PC-3 (cell line): Measurements from ENCODE around the gene COL6A1. TPM values are rescaled to one million over a fixed set of nuclear protein-coding genes. Genes with fewer than 3 reads are reported as not detected.
A peak's percentile ranks its signal among the peaks of the same experiment; 100 is the strongest.

Source experiments
- ATAC-seq: fragments of 200-7000 bp; cut with Tn5 transposase; 2 replicates; pipeline ENCODE4 v1.9.1; 2020; ENCODE audit warnings: mild to moderate bottlenecking, moderate library complexity
- BruUV-seq: library from RNA; stranded (reverse); fragments of 400-500 nt; replicated peaks from 2 replicates; lab custom pipeline; 2021; lab: Mats Ljungman, UMichigan
- CTCF ChIA-PET: fragments of 300-600 bp; sonication (Branson Sonifier 250); formaldehyde crosslinking; loops from one replicate; lab custom pipeline; 2022; ENCODE audit warnings: antibody characterized with exemption; lab: Charles Lee
- POLR2A ChIA-PET: fragments of 300-600 bp; sonication (Branson Sonifier 250); formaldehyde crosslinking; loops from one replicate; lab custom pipeline; 2022; ENCODE audit warnings: antibody characterized with exemption; ENCODE audit not compliant: unreplicated experiment; lab: Charles Lee
- DNase-seq: peaks from one replicate; pipeline ENCODE4 v3.0.0-alpha.2; 2015
- H2AFZ ChIP-seq: fragments of 300-600 bp; sonication (generic); 2 replicates; pipeline ENCODE4 v1.6.0; 2016; ENCODE audit warnings: antibody characterized with exemption, low read length
- H3F3A ChIP-seq: fragments of 300-600 bp; sonication (generic); one replicate; pipeline ENCODE4 v1.6.0; 2017; ENCODE audit warnings: antibody characterized with exemption, low read length, control low read depth, mild to moderate bottlenecking; ENCODE audit not compliant: unreplicated experiment
- H3K27ac ChIP-seq: fragments of 300-600 bp; sonication (generic); 2 replicates; pipeline ENCODE4 v1.5.1; 2016; ENCODE audit warnings: mild to moderate bottlenecking, low read length
- H3K27me3 ChIP-seq: fragments of 300-600 bp; sonication (generic); 2 replicates; pipeline ENCODE4 v1.6.1; 2016; ENCODE audit warnings: low read length, mixed read lengths
- H3K36me3 ChIP-seq: fragments of 300-600 bp; sonication (generic); 2 replicates; pipeline ENCODE4 v1.6.1; 2016; ENCODE audit warnings: low read depth, mixed run types, low read length, mixed read lengths
- H3K4me1 ChIP-seq: fragments of 300-600 bp; sonication (generic); 2 replicates; pipeline ENCODE4 v1.5.1; 2016; ENCODE audit warnings: low read length; ENCODE audit not compliant: insufficient read depth
- H3K4me2 ChIP-seq: fragments of 300-600 bp; sonication (generic); 2 replicates; pipeline ENCODE4 v1.6.0; 2016; ENCODE audit warnings: low read length
- H3K4me3 ChIP-seq: fragments of 300-600 bp; sonication (generic); 2 replicates; pipeline ENCODE4 v1.5.1; 2016; ENCODE audit warnings: mild to moderate bottlenecking, low read length, mixed read lengths
- H3K79me2 ChIP-seq: fragments of 300-600 bp; sonication (generic); 2 replicates; pipeline ENCODE4 v1.6.1; 2017; ENCODE audit warnings: low read length, mixed read lengths
- H3K9ac ChIP-seq: fragments of 300-600 bp; sonication (generic); 2 replicates; pipeline ENCODE4 v1.6.0; 2016; ENCODE audit warnings: mild to moderate bottlenecking, low read length
- H3K9me2 ChIP-seq: fragments of 300-600 bp; sonication (generic); replicated peaks from 2 replicates; pipeline ENCODE4 v1.6.1; 2016; ENCODE audit warnings: mixed run types, low read length, mixed read lengths
- H3K9me3 ChIP-seq: fragments of 300-600 bp; sonication (generic); 2 replicates; pipeline ENCODE4 v1.6.1; 2016; ENCODE audit warnings: low read length, mixed read lengths
- H4K20me1 ChIP-seq: fragments of 300-600 bp; sonication (generic); 2 replicates; pipeline ENCODE4 v1.6.1; 2016; ENCODE audit warnings: low read length, mixed read lengths
- CTCF ChIP-seq: fragments of 300-600 bp; sonication (generic); conservative IDR thresholded peaks from 2 replicates; pipeline ENCODE4 v1.5.1; 2017; ENCODE audit warnings: antibody characterized with exemption, low read depth, mild to moderate bottlenecking, low read length
- EZH2 ChIP-seq: fragments of 300-600 bp; sonication (generic); IDR thresholded peaks from one replicate; pipeline ENCODE4 v1.6.1; 2017; ENCODE audit warnings: antibody characterized with exemption, mild to moderate bottlenecking, low read length; ENCODE audit not compliant: unreplicated experiment
- EZH2phosphoT487 ChIP-seq: fragments of 300-600 bp; sonication (generic); IDR thresholded peaks from 2 replicates; pipeline ENCODE4 v1.6.1; 2018; ENCODE audit warnings: mild to moderate bottlenecking, antibody characterized with exemption, low read length, borderline replicate concordance
- intact Hi-C: fragments of 100-400 bp; cut with micrococcal nuclease; formaldehyde crosslinking; loops from 2 replicates; pipeline ENCODE4 v1.9.0; 2023
- total RNA-seq: library from RNA; depleted of rRNA; stranded (reverse); fragments of >200 nt; gene quantifications from 2 replicates; pipeline ENCODE4 v1.2.3, GENCODE V29; 2014

COL6A1 gene
- total RNA-seq, 1 experiment from 2014 or later: 487 TPM

GRCh38 chr21:45966791-45967394, 14.7 kb upstream of the COL6A1 start:
- Histone ChIP-seq H3K27me3 (no peaks in the 10 kb centered on the region), H3K9me3 (no peaks in the 10 kb centered on the region), H2AFZ (no peak overlapping the region), H3F3A (no peaks in the 10 kb centered on the region), H3K36me3 (no peaks in the 10 kb centered on the region), H3K4me3 (no peak overlapping the region), H3K4me2 (no peak overlapping the region), H4K20me1 (no peaks in the 10 kb centered on the region), H3K9ac (no peak overlapping the region), H3K4me1 (no peaks in the 10 kb centered on the region), H3K9me2 (no peaks in the 10 kb centered on the region), H3K27ac (no peak overlapping the region), H3K79me2 (no peaks in the 10 kb centered on the region)
- intact Hi-C loops: no loop called here
- no peak for TF ChIP-seq CTCF
- no peak for TF ChIP-seq EZH2
- no peak for TF ChIP-seq EZH2phosphoT487
- CTCF ChIA-PET: interaction anchor here (0.6 kb wide), 1 partner anchor 8 kb away, joined by 3 read pairs; no protein-coding TSS in a partner anchor
- DNase-seq (no peak), ATAC-seq (no peak)
- POLR2A ChIA-PET: no interaction called here
- no TSS peak for BruUV-seq

- intact Hi-C loops: loop anchor here (5.0 kb wide), 1 partner anchor 172 kb away; no protein-coding TSS in a partner anchor
- H3F3A ChIP-seq: peaks cover 7% of the 10 kb centered on the region
- ATAC-seq (no peak), DNase-seq (no peak)
- POLR2A ChIA-PET: no interaction called here
- H3K36me3 ChIP-seq: no peaks in the 10 kb centered on the region
- H2AFZ ChIP-seq: peak overlapping the region; percentile 46; the same call in 1 of the 2 replicates
- no TSS peak for BruUV-seq
- no peaks in the 10 kb centered on the region for H3K27me3 ChIP-seq
- no peaks in the 10 kb centered on the region for H4K20me1 ChIP-seq
- no peaks in the 10 kb centered on the region for H3K79me2 ChIP-seq
- CTCF ChIA-PET: interaction anchor here (1.1 kb wide), 1 partner anchor 152 kb away, joined by 3 read pairs; no protein-coding TSS in a partner anchor
- TF ChIP-seq EZH2: no peak
- H3K4me3 ChIP-seq: no peak overlapping the region
- no peaks in the 10 kb centered on the region for H3K9me3 ChIP-seq
- peak overlapping the region; percentile 6; the same call in 1 of the 2 replicates for H3K4me2 ChIP-seq
- H3K9me2 ChIP-seq: no peaks in the 10 kb centered on the region
- no peak overlapping the region for H3K27ac ChIP-seq
- peaks cover 24% of the 10 kb centered on the region for H3K4me1 ChIP-seq
- no peak overlapping the region for H3K9ac ChIP-seq
Measured at GRCh38 chr21:45969921-45970673, 11.5 kb upstream of the COL6A1 start.

GRCh38 chr21:45970674-45971615, 10.6 kb upstream of the COL6A1 start:
- Histone ChIP-seq H3K4me1 (peaks cover 28% of the 10 kb centered on the region), H2AFZ (peak overlapping the region; percentile 46; the same call in 1 of the 2 replicates), H3K4me3 (no peak overlapping the region), H3K27ac (no peak overlapping the region), H3K9me3 (no peaks in the 10 kb centered on the region), H3K4me2 (peak overlapping the region; percentile 6; the same call in 1 of the 2 replicates), H3K36me3 (no peaks in the 10 kb centered on the region), H4K20me1 (no peaks in the 10 kb centered on the region), H3K27me3 (no peaks in the 10 kb centered on the region), H3K9me2 (no peaks in the 10 kb centered on the region), H3F3A (peaks cover 8% of the 10 kb centered on the region), H3K79me2 (no peaks in the 10 kb centered on the region), H3K9ac (no peak overlapping the region)
- peak; percentile 35 for ATAC-seq
- TF ChIP-seq CTCF (peak; percentile 96), EZH2 (no peak), EZH2phosphoT487 (no peak)
- ChIA-PET POLR2A (no interaction called here), CTCF (interaction anchor here (0.6 to 0.8 kb wide), 4 partner anchors 50 to 173 kb away, joined by 3 to 4 read pairs (median 3); no protein-coding TSS in a partner anchor)
- intact Hi-C loops: loop anchor here (5.0 kb wide), 1 partner anchor 171 kb away; no protein-coding TSS in a partner anchor
- peak; percentile 62 for DNase-seq
- BruUV-seq: no TSS peak
